Cardiac fibroblast (primary cell): ENCODE measurements around the gene PRR33.

Experiments
- DNase-seq, 2 donors: peaks; one replicate each; pipeline versions ENCODE4 v3.0.0 to v3.0.0-alpha.2; 2010; ENCODE audit warnings: low read depth in 2 of 2
- H3K4me3 ChIP-seq, 2 donors: replicated peaks in 1 of 2; 1 replicate in 1 of 2; 2 replicates in 1 of 2; pipeline ENCODE4 v1.5.1; 2011; ENCODE audit warnings: low read depth in 2 of 2, low read length in 2 of 2, mild to moderate bottlenecking in 2 of 2, moderate library complexity in 1 of 2
- TF ChIP-seq, protein P1 (sequence below): IDR thresholded peaks from one replicate; pipeline ENCODE4 v1.5.1; 2011; ENCODE audit warnings: low read depth, mild to moderate bottlenecking, low read length, inconsistent platforms

PRR33 gene

DNA sequence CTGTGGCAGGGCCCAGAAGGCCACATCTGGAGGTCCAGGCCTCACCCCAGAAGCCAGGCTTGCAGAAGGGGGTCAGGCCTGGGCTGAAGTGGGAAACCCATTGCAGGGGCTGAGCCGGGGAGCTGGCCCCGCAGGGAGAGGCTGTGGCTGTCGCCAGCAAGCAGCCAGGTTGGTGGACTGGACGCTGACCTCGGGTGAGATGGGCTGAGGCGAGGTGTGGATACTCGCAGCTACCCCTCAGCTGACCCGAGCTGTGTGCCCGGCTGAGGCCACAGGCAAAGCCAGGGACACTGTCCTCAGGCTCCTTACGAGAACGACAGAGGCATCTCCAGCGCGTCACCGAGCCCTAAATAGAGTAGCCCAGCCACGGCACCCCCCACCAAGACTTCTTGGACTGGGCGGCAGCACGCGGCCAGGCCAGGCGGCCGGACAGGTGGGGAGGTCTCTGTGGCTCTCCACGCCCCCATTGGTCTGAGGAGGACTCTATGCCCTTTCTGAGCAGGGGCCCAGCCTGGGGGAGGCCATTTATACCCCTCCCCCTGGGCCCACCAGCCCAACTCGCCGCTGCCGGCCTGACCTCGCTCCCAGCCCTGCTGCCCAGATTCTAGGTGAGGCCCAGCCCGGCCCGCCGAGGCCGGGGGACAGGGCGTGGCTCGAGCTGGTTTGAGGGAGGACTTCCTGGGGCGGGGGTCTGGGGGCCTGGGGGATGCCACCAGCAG, 53.1 kb downstream of the PRR33 start, which contains the start of gene TNNI2:
Gene TNNI2 (plus strand): TSS at position 556 of the 719 bp plus-strand sequence. CDS start 716 bp downstream, outside the sequence.
- TF ChIP-seq, protein P1, sequence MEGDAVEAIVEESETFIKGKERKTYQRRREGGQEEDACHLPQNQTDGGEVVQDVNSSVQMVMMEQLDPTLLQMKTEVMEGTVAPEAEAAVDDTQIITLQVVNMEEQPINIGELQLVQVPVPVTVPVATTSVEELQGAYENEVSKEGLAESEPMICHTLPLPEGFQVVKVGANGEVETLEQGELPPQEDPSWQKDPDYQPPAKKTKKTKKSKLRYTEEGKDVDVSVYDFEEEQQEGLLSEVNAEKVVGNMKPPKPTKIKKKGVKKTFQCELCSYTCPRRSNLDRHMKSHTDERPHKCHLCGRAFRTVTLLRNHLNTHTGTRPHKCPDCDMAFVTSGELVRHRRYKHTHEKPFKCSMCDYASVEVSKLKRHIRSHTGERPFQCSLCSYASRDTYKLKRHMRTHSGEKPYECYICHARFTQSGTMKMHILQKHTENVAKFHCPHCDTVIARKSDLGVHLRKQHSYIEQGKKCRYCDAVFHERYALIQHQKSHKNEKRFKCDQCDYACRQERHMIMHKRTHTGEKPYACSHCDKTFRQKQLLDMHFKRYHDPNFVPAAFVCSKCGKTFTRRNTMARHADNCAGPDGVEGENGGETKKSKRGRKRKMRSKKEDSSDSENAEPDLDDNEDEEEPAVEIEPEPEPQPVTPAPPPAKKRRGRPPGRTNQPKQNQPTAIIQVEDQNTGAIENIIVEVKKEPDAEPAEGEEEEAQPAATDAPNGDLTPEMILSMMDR, result no peak
- H3K4me3 ChIP-seq, result no peak within 1 kb of the TSS
- no peak for DNase-seq
